HG03060 (cell line): ENCODE data around the gene TTC27.
A peak's percentile ranks its signal among the peaks of the same experiment; 100 is the strongest.

Source experiments
- ATAC-seq: cut with Tn5 transposase; IDR thresholded peaks from one replicate; pipeline ENCODE4 v1.9.1; 2021; ENCODE audit warnings: low read depth, moderate number of reproducible peaks; ENCODE audit not compliant: unreplicated experiment

TTC27 gene

GRCh38 chr2:32801741-32802140 lies 173.9 kb downstream of the TTC27 start:
- ATAC-seq, result no peak

DNA sequence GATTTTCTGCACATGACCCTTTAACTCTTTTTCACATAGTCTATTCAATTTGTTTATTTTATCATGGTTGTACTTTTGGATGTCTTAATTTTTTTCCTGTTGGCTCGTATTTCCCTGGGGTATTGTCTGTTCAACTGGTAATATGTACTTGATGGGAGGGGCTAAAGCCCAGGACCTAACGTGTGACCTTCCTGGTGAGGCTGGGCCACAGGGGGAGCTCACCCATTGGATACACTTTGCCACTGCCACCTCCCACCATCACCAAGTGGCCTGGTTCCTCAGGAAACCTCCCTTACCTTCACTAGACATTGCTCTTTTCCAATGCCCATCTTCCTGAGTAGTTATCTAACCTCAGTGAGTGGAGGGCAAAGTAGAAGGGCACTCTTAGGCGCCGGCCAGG lies 175.0 kb downstream of the TTC27 start:
- no peak for ATAC-seq

DNA sequence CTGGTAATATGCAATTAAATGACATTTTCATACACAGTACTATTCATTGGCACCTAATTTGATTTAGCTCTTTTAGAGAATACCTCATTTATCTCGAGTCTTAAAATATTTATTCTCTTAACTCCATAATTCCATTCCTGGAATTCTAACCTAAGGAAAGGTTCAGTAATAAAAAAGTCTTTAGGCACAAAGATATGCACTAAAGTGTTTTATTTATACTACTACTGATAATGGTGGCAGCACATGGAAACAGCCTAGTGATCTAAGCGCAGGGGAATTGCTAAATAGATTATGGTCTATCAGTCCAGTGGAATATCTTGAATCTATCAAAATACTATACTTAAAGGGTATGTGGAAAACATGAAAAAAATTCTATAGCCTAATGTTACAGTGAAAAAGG lies 176.4 kb downstream of the TTC27 start:
- no peak for ATAC-seq

DNA sequence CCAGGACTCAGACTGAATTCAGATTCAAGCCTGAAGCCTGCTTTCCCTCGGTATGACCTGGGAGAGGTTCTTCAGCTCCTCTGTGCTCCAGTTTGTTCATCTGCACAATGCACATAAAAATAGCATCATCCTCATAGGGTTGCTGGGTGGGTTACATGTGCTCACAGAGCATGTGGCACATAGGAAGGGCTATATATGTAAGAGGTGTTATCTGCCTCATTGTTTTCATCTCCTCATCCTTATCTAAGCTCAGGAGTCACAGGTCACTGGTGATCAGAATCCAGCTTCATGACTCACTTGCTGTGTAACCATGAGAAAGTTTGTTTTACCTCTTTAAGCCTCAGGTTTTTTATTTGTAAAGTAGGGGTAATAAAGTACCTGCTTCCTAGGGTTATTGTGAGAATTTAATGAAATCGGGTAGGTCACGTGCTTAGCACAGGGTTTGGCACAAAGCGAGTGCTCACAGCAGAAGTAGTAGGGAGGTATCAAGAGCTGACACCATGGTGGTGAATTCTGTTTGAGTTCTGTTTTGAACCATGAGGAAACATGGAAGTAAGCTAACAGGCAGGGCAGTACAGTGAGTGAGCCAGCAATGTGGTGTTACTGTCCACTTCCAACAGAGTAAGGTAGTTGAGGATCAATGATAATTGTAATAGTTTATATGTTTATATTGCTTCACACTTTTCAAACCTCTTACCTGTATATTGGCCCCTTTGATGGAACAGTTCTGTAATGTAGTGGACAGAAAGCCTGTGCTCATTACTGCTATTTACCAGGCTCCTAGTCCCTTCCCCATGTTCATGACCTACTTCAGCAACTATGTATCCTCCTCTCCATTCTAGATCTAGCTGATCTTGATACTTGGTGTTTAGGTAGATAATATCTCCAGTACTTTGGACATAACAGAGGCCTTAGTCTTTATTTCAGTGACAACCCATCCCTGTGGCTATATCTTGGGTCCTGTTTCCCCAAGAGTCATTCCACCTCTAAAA lies 177.6 kb downstream of the TTC27 start:
- ATAC-seq, result no peak

DNA sequence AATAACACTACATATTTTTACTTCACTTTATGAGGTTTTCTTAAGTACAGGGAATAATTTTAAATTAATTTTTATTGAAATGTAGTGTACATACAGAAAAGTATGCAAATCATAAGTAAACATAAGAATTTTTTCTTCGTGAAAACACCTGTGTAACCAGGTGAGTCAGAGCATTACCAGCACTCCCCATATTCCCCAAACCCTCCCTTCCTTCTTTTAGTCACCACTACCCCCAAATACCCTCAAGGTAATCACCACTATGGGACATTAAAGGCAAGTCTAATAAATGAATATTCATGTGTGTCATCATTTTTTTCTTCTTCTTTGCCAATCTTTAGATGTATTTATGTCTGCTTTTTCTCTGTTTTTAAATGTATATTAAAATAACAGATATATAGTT lies 179.0 kb downstream of the TTC27 start:
- ATAC-seq, result no peak

DNA sequence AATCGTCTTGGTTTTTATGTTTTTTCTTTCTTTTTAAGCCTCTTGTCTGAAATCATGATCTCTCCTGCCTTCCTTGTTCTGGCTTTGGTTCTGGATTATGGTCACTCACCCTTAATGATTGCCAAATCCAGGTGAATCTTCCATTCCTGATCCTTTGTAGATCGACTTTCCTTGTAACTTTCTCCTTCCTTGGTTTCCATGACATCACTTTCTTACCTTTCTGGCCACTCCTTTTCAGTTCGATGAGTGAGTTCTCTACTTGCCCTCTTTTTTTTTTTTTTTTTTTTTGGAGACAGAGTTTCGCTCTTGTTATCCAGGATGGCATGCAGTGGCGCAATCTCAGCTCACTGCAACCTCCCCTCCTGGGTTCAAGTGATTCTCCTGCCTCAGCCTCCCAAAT lies 179.8 kb downstream of the TTC27 start:
- no peak for ATAC-seq

DNA sequence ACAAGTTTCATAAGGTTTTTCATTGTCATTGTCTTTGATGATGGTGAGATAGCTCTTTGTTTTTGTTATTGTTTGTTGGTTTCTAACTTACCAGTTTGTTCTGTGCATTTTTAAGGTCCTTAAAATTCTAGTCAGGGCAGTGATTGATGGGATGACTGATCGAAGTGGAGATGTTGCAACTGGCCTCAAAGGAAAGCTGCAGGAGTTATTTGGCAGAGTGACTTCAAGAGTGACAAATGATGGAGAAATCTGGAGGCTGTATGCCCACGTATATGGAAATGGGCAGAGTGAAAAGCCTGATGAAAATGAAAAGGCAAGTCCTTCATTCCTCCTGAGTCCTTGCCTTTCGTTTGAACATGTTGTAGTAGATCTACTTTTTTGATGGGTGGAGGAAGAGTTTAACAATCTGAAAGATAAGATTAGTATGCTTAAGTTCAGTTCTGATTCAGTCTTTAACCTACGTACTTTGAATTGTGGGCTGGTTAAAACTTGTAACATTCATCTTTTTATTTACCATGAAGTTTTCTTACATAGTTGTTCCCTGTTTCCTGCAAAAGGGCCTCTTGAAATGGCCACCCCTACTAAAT lies 183.2 kb downstream of the TTC27 start:
- ATAC-seq, result no peak

DNA sequence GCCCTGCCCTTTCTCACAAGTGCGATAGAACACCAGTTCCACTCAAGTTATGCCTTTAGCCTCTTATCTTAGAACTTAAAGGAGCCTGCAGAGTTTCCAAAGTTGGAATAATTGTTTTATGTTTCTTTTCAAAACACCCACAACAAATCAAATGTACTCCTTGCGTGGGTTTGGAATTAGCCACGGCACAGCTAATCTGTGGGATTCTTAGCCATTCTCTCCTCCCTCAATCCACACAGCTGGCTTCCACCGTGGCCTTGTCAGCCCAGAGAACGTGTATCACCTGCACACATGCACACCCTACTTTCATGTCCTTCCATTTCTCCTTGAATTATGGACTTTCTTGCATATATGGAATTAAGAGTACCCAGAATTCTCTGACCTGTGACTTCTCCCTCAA lies 183.8 kb downstream of the TTC27 start:
- no peak for ATAC-seq

- ATAC-seq, result no peak
Measured at GRCh38 chr2:32812316-32812715, 184.5 kb downstream of the TTC27 start.

- ATAC-seq, result no peak
Measured at GRCh38 chr2:32820088-32820487, 192.2 kb downstream of the TTC27 start.

GRCh38 chr2:32820701-32821100 lies 192.9 kb downstream of the TTC27 start:
- ATAC-seq, result no peak

GRCh38 chr2:32824070-32824809 lies 196.4 kb downstream of the TTC27 start:
- ATAC-seq, result no peak

DNA sequence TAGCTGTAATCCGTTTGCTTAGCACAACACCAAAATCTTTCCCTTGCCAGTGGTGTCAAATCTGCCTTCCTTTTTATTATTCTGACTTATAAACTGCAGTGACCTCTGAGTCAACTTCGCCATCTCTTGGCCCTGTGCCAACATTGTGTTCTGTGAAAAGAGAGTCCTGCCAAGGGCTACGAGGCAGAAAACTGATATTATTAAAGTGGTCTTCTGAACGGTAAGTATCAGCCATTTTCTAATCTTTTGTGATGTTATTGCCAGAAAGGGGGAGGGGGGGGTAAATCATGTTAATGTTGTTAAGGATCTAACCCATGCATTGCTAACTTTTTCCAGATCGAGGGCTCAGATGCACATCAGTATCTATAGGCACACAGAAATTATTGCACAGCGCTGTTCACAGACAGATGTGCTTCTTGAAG lies 197.5 kb downstream of the TTC27 start:
- ATAC-seq, result no peak

- no peak for ATAC-seq
Measured at GRCh38 chr2:32830196-32830595, 202.3 kb downstream of the TTC27 start.

- ATAC-seq, result no peak
Measured at GRCh38 chr2:32832821-32833220, 205.0 kb downstream of the TTC27 start.

GRCh38 chr2:32833709-32834108 lies 205.9 kb downstream of the TTC27 start:
- ATAC-seq, result no peak

DNA sequence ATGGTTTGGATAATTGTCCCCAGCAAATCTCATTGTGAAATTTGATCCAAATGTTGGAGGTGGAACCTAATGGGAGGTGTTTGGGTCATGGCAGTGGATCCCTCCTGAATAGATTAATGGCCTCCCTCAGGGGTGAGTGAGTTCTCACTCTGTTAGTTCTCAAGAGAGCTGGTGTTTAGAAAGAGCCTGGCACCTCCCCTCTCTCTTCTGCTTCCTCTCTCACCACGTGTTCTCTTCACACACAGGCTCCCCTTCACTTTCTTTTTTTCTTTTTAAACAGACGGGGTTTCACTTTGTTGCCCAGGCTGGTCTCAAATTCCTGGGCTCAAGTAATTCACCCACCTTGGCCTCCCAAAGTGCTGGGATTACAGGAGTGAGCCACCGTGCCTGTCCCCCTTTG lies 207.3 kb downstream of the TTC27 start:
- no peak for ATAC-seq

GRCh38 chr2:32836933-32837332 lies 209.1 kb downstream of the TTC27 start:
- no peak for ATAC-seq

- ATAC-seq, result peak; percentile 73
Measured at GRCh38 chr2:32838418-32838817, 210.6 kb downstream of the TTC27 start.

DNA sequence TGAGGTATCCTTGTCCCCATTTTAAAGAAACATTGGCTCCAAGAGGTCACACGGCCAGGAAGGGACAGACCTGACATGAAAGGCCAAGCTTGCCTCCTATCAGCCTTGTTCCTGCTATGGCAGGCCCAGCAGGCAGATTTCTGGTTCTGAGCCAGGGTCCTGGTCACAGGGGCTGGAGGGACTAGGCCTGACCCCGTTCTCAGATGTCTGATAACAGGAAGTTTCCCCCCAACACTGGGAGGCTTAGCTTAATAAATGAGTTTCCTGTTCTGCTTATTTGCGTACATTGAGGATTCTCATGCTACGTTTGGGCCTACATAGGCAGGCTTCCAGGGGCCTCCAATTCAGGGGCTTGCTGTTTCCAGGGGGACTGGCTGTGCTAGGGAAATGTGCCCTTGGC lies 211.1 kb downstream of the TTC27 start:
- ATAC-seq, result no peak
